NOMO-1 treated with dmso at 0.1 percent for 144 hours (cell line): ENCODE measurements around the gene KRTAP9-6.
A peak's percentile ranks its signal among the peaks of the same experiment; 100 is the strongest.
"Not testable (repeated sequence)": the region's sequence is repeated elsewhere in the genome, so short reads cannot be mapped to it uniquely, and the experiment has no call there.

ENCODE experiments used
- DNase-seq: peaks from one replicate; lab custom pipeline; 2025; ENCODE audit not compliant: unreplicated experiment; lab: John Stamatoyannopoulos, UW

Gene KRTAP9-6

GRCh38 chr17:41265078-41265477 lies at the start of gene KRTAP9-6:
TSS of gene KRTAP9-6 (plus strand) at chr17:41265378. CDS start at chr17:41265378, 0 bp downstream.
- DNase-seq = no peak

GRCh38 chr17:41215681-41216080 lies 49.5 kb upstream of the KRTAP9-6 start:
- no peak for DNase-seq

GRCh38 chr17:41223821-41224220 lies 41.4 kb upstream of the KRTAP9-6 start:
- no peak for DNase-seq

- DNase-seq = no peak
Measured at GRCh38 chr17:41226051-41226450, 39.1 kb upstream of the KRTAP9-6 start.

- not testable (repeated sequence) for DNase-seq
Measured at GRCh38 chr17:41226598-41227095, 38.5 kb upstream of the KRTAP9-6 start, which contains the start of gene KRTAP9-2. TSS of gene KRTAP9-2 (plus strand) at chr17:41226648. CDS start at chr17:41226655, 7 bp downstream.

GRCh38 chr17:41230094-41230493 lies 35.1 kb upstream of the KRTAP9-6 start:
- no peak for DNase-seq

DNA sequence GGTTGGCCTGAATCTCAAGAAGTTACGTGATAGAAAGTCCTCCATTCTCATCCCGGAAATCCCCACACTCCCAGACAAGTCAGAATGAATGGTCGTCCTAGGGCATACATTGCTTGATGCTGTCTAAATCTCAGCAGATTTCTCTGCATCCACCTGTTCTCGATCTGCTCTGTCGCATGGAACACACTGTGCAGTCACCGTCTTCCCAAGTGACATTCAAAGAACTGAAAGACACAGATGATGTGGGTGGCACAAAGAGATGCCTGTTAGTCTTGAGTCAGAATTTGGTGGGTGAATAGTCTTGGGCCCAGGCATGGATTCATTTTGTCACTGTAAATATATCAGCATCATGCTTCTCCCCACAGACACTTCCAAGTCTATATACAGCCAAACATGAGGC lies 33.4 kb upstream of the KRTAP9-6 start:
- DNase-seq = no peak

GRCh38 chr17:41232399-41233105 lies 32.6 kb upstream of the KRTAP9-6 start, which contains the start of gene KRTAP9-3:
TSS of gene KRTAP9-3 (plus strand) at chr17:41232449. CDS start at chr17:41232502, 53 bp downstream.
- DNase-seq = not testable (repeated sequence)

- not testable (repeated sequence) for DNase-seq
Measured at GRCh38 chr17:41237116-41237515, 28.1 kb upstream of the KRTAP9-6 start.

DNA sequence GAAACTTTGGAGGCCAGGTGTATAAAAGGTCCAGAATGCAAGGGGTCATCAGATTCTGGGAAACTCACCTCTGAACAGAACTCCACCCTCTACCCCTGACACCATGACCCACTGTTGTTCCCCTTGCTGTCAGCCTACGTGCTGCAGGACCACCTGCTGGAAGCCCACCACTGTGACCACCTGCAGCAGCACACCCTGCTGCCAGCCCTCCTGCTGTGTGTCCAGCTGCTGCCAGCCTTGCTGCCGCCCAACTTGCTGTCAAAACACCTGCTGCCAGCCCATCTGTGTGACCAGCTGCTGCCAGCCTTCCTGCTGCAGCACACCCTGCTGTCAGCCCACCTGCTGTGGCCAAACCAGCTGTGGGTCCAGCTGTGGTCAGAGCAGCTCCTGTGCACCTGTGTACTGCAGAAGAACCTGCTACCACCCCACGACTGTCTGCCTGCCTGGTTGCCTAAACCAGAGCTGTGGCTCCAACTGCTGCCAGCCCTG lies 27.2 kb upstream of the KRTAP9-6 start, which contains the start of gene KRTAP9-8:
Gene KRTAP9-8 (plus strand): TSS at position 51 of the 489 bp plus-strand sequence. CDS start 53 bp downstream, at position 104.
- DNase-seq = not testable (repeated sequence)

DNA sequence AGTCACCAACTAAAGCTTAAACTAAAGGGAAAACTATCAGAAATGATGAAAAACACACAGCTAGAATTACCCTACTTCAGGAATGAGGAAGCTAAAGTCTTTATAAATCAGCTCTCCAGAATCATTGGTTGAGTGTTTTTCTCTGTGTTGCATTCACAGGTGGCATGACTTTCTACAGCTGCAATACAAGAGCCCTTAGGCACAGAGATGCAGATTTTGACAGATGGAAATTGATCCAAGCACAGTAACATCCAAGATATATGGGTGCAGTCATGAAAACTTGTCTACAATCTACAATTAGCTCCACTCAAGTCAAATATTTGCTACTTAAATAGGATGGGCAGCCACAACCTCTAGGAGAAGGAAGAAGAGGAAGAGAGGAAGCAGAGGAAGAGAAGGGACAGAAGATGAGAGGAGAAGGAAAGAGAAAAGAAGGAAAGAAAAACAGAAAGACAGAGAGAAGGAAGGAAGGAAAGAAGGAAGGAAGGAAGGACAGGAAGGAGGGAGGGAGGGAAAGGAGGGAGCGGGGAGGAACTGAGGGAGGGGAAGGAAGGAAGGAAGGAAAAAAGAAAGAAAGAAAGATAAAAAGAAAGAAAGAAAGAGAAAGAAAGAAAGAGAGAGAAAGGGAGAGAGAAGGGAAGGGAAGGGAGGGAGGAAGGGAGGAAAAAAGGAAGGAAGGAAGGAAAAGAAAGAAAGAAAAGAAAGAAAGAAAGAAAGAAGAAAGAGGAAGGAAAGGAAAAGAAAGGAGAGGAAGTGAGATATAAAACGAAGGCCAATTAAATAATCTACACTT lies 18.0 kb upstream of the KRTAP9-6 start:
- DNase-seq = not testable (repeated sequence)

DNA sequence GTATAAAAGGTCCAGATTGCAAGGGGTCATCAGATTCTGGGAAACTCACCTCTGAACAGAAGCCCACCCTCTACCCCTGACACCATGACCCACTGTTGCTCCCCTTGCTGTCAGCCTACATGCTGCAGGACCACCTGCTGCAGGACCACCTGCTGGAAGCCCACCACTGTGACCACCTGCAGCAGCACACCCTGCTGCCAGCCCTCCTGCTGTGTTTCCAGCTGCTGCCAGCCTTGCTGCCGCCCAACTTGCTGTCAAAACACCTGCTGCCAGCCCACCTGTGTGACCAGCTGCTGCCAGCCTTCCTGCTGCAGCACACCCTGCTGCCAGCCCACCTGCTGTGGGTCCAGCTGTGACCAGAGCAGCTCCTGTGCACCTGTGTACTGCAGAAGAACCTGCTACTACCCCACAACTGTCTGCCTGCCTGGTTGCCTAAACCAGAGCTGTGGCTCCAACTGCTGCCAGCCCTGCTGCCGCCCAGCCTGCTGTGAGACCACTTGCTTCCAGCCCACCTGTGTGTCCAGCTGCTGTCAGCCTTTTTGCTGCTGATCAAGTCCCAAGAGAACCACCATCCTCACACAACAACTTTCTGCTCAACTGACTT lies 15.4 kb upstream of the KRTAP9-6 start, which contains the start of gene KRTAP9-4:
Gene KRTAP9-4 (plus strand): TSS at position 51 of the 604 bp plus-strand sequence. CDS start 34 bp downstream, at position 85.
- DNase-seq = not testable (repeated sequence)

DNA sequence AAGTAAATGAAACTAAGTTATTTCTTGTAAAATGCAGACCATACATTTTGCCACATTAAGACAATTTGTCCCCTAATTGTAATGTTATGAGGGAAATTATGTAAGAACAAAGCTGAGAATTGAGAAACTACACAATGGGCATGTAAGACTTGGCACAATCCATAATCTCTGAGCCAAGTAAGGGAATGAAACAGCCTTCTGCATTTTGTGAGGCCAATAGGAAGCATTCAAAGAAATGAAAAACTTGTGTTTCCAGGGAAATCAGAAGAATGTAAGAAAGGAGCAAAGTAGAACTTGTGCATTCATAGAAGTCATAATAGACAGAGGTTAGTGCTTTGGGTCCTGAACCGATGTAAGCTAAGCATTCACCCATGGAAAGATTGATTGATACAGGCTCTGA lies 13.9 kb upstream of the KRTAP9-6 start:
- no peak for DNase-seq

- DNase-seq = no peak
Measured at GRCh38 chr17:41254861-41255260, 10.3 kb upstream of the KRTAP9-6 start.

- DNase-seq = not testable (repeated sequence)
Measured at GRCh38 chr17:41255381-41256290, 9.5 kb upstream of the KRTAP9-6 start, which contains the start of gene KRTAP9-9. TSS of gene KRTAP9-9 (plus strand) at chr17:41255384.

DNA sequence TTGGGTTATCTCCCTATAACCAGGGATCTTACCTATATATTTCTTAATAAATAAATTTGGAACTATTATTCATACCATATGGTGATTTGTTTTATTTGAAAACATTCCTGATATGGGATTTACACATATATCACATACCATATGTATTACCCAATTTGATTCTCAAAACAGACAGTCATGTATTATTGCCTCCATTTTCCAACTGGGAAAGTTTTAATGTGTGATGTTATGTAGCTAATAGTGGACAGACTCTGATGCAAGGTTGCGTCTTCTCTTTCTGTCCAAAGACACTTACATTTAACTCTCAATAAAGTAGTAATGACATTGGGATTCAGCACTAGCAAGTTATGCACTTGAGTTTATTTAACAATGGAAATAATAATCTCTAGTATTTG lies 8.9 kb upstream of the KRTAP9-6 start:
- DNase-seq = no peak

- no peak for DNase-seq
Measured at GRCh38 chr17:41258406-41258805, 6.8 kb upstream of the KRTAP9-6 start.

GRCh38 chr17:41263212-41263611 lies 2.0 kb upstream of the KRTAP9-6 start:
- DNase-seq = no peak

- DNase-seq = no peak
Measured at GRCh38 chr17:41264599-41264998, 579 bp upstream of the KRTAP9-6 start.

DNA sequence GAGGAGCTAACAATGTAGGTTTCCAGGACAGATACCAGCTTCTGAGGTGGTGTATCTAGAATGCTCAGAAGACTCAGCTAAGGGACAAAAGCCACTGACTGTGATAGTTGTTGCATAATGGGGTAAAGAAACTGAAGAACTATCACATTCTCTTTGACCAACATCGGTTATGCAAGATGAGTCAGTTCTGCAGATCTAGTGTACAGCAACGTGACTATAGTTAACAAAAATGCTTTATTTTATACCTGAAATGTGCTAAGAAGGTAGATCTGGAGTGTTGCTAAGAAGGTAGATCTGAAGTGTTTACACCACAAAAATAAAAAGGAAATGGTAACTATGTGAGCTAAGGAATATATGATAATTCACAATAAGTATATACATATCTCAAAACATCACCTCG lies 2.5 kb downstream of the KRTAP9-6 start:
- DNase-seq = peak; percentile 1
